Measurements from ENCODE around the gene RPLP1. TPM values are rescaled to one million over a fixed set of nuclear protein-coding genes. Genes with fewer than 3 reads are reported as not detected.

RPLP1 gene
- total and polyA plus RNA-seq, 8 donors, result 578 to 1,123 (median 736) TPM

GRCh38 chr15:69463182-69463756 is 10.7 kb downstream of the RPLP1 start:
- DNase-seq (no peak), FAIRE-seq (no peak), ATAC-seq (peak in 2 of 4 donors; percentile 4 to 6)
- Histone ChIP-seq H3K36me3 (no peaks in the 10 kb centered on the region), H3K4me3 (peak overlapping the region; percentile 27 to 58 (median 48)), H3K27ac (peak overlapping the region; percentile 71 to 92 (median 82)), H3K4me1 (peaks cover 0 to 3% (median 3%) of the 10 kb centered on the region in 3 donors), H3K9me3 (no peaks in the 10 kb centered on the region), H3K27me3 (no peaks in the 10 kb centered on the region)
- intact Hi-C loops (cut with DNase I), result no loop called here
- no peak for TF ChIP-seq CTCF (IDR thresholded peaks at IDR 0.05)
- WGBS, 2 donors, result 10 to 13% methylated on average over 13 of the region's 13 CpGs

- H3K36me3 ChIP-seq, result no peaks in the 10 kb centered on the region
- FAIRE-seq (no peak), ATAC-seq (no peak), DNase-seq (no peak)
- H3K4me3 ChIP-seq, result no peak overlapping the region
- H3K27me3 ChIP-seq, result no peaks in the 10 kb centered on the region
- no peak for TF ChIP-seq CTCF (IDR thresholded peaks at IDR 0.05)
- no peaks in the 10 kb centered on the region for H3K9me3 ChIP-seq
- peaks cover 0 to 3% (median 3%) of the 10 kb centered on the region in 3 donors for H3K4me1 ChIP-seq
- no peak overlapping the region for H3K27ac ChIP-seq
- 68 to 80% methylated on average over 1 of the region's 1 CpG for WGBS, 2 donors
- intact Hi-C loops (cut with DNase I), result no loop called here
Measured at GRCh38 chr15:69465253-69465652, 12.6 kb downstream of the RPLP1 start.

GRCh38 chr15:69466733-69467132 is 14.1 kb downstream of the RPLP1 start:
- no peak overlapping the region for H3K27ac ChIP-seq
- TF ChIP-seq CTCF (IDR thresholded peaks at IDR 0.05), result no peak
- H3K27me3 ChIP-seq, result no peaks in the 10 kb centered on the region
- H3K9me3 ChIP-seq, result no peaks in the 10 kb centered on the region
- intact Hi-C loops (cut with DNase I), result no loop called here
- no peak overlapping the region for H3K4me3 ChIP-seq
- peaks cover 0 to 3% (median 3%) of the 10 kb centered on the region in 3 donors for H3K4me1 ChIP-seq
- ATAC-seq (no peak), DNase-seq (no peak), FAIRE-seq (no peak)
- WGBS, 2 donors, result 29 to 31% methylated on average over 2 of the region's 2 CpGs
- H3K36me3 ChIP-seq, result no peaks in the 10 kb centered on the region

- 40 to 44% methylated on average over 11 of the region's 11 CpGs for WGBS, 2 donors
- H3K27ac ChIP-seq, result peak overlapping the region in 1 of 4 donors; percentile 30
- FAIRE-seq (no peak), DNase-seq (no peak), ATAC-seq (no peak)
- peaks cover 0 to 3% (median 3%) of the 10 kb centered on the region in 3 donors for H3K4me1 ChIP-seq
- H3K27me3 ChIP-seq, result no peaks in the 10 kb centered on the region
- no peaks in the 10 kb centered on the region for H3K36me3 ChIP-seq
- no peak overlapping the region for H3K4me3 ChIP-seq
- H3K9me3 ChIP-seq, result no peaks in the 10 kb centered on the region
- TF ChIP-seq CTCF (IDR thresholded peaks at IDR 0.05), result no peak
- intact Hi-C loops (cut with DNase I), result no loop called here
Measured at GRCh38 chr15:69467636-69468035, 15.0 kb downstream of the RPLP1 start.
